ENCODE results near the gene TTYH2. TPM values are rescaled to one million over a fixed set of nuclear protein-coding genes. Genes with fewer than 3 reads are reported as not detected.

Gene TTYH2
- total RNA-seq, 1 experiment from 2014 or later: 0.12 TPM

GRCh38 chr17:74230896-74231295 is 17.5 kb downstream of the TTYH2 start:
- H3K27ac Mint-ChIP-seq (ENCODE audit: low read depth, unreplicated experiment): no peak overlapping the region
- intact Hi-C loops (cut with micrococcal nuclease): no loop called here
- POLR2A ChIA-PET: interaction anchor here (0.6 kb wide), 1 partner anchor 14 kb away, joined by 4 read pairs; no protein-coding TSS in a partner anchor
- H3K4me3 Mint-ChIP-seq (ENCODE audit: unreplicated experiment): no peak overlapping the region
- no peak for TF ChIP-seq CTCF (IDR thresholded peaks at IDR 0.05; ENCODE audit: unreplicated experiment)
- no peaks in the 10 kb centered on the region for H3K9me3 Mint-ChIP-seq (ENCODE audit: unreplicated experiment)
- H3K4me1 Mint-ChIP-seq (ENCODE audit: insufficient read depth, unreplicated experiment): no peaks in the 10 kb centered on the region
- CTCF ChIA-PET: no interaction called here
- no peak for DNase-seq (ENCODE audit: unreplicated experiment)
- peaks cover 35% of the 10 kb centered on the region for H3K27me3 Mint-ChIP-seq (ENCODE audit: insufficient read depth, unreplicated experiment)
- no TSS peak for BruUV-seq (replicated peaks)
- H3K36me3 Mint-ChIP-seq (ENCODE audit: insufficient read depth, unreplicated experiment): no peaks in the 10 kb centered on the region

- POLR2A ChIA-PET: interaction anchor here (0.6 kb wide), 1 partner anchor 471 kb away, joined by 5 read pairs; no protein-coding TSS in a partner anchor
- H3K27ac Mint-ChIP-seq (ENCODE audit: low read depth, unreplicated experiment): no peak overlapping the region
- intact Hi-C loops (cut with micrococcal nuclease): no loop called here
These were observed 18.8 kb downstream of the TTYH2 start for GRCh38 chr17:74231928-74232907.

GRCh38 chr17:74233937-74234336 is 20.6 kb downstream of the TTYH2 start:
- no peak for DNase-seq (ENCODE audit: unreplicated experiment)
- peaks cover 5% of the 10 kb centered on the region for H3K27me3 Mint-ChIP-seq (ENCODE audit: insufficient read depth, unreplicated experiment)
- H3K36me3 Mint-ChIP-seq (ENCODE audit: insufficient read depth, unreplicated experiment): no peaks in the 10 kb centered on the region
- ChIA-PET POLR2A (no interaction called here), CTCF (no interaction called here)
- no peak overlapping the region for H3K4me3 Mint-ChIP-seq (ENCODE audit: unreplicated experiment)
- no TSS peak for BruUV-seq (replicated peaks)
- H3K27ac Mint-ChIP-seq (ENCODE audit: low read depth, unreplicated experiment): no peak overlapping the region
- H3K9me3 Mint-ChIP-seq (ENCODE audit: unreplicated experiment): no peaks in the 10 kb centered on the region
- intact Hi-C loops (cut with micrococcal nuclease): no loop called here
- H3K4me1 Mint-ChIP-seq (ENCODE audit: insufficient read depth, unreplicated experiment): no peaks in the 10 kb centered on the region
- no peak for TF ChIP-seq CTCF (IDR thresholded peaks at IDR 0.05; ENCODE audit: unreplicated experiment)

More at GRCh38 chr17:74231928-74232907, 18.8 kb downstream of the TTYH2 start:
- CTCF ChIA-PET: no interaction called here
- Mint-ChIP-seq H3K4me3 (ENCODE audit: unreplicated experiment) (no peak overlapping the region), H3K27me3 (ENCODE audit: insufficient read depth, unreplicated experiment) (peaks cover 22% of the 10 kb centered on the region), H3K4me1 (ENCODE audit: insufficient read depth, unreplicated experiment) (no peaks in the 10 kb centered on the region), H3K9me3 (ENCODE audit: unreplicated experiment) (no peaks in the 10 kb centered on the region), H3K36me3 (ENCODE audit: insufficient read depth, unreplicated experiment) (no peaks in the 10 kb centered on the region)
- DNase-seq (ENCODE audit: unreplicated experiment): no peak
- TF ChIP-seq CTCF (IDR thresholded peaks at IDR 0.05; ENCODE audit: unreplicated experiment): no peak
- BruUV-seq (replicated peaks): no TSS peak

GRCh38 chr17:74234486-74234885 is 21.1 kb downstream of the TTYH2 start:
- Mint-ChIP-seq H3K4me1 (ENCODE audit: insufficient read depth, unreplicated experiment) (no peaks in the 10 kb centered on the region), H3K9me3 (ENCODE audit: unreplicated experiment) (no peaks in the 10 kb centered on the region), H3K36me3 (ENCODE audit: insufficient read depth, unreplicated experiment) (no peaks in the 10 kb centered on the region), H3K4me3 (ENCODE audit: unreplicated experiment) (no peak overlapping the region), H3K27me3 (ENCODE audit: insufficient read depth, unreplicated experiment) (no peaks in the 10 kb centered on the region), H3K27ac (ENCODE audit: low read depth, unreplicated experiment) (no peak overlapping the region)
- BruUV-seq (replicated peaks): no TSS peak
- no peak for DNase-seq (ENCODE audit: unreplicated experiment)
- ChIA-PET CTCF (no interaction called here), POLR2A (no interaction called here)
- intact Hi-C loops (cut with micrococcal nuclease): no loop called here
- TF ChIP-seq CTCF (IDR thresholded peaks at IDR 0.05; ENCODE audit: unreplicated experiment): no peak
